H9 (cell line): ENCODE measurements around the gene SH3GL3. TPM values are rescaled to one million over a fixed set of nuclear protein-coding genes. Genes with fewer than 3 reads are reported as not detected.

ENCODE experiments used
- DNase-seq: peaks from one replicate; pipeline ENCODE4 v3.0.0-alpha.2; 2017
- H2AFZ ChIP-seq: one replicate; pipeline ENCODE4 v1.6.1; 2013; ENCODE audit warnings: mild to moderate bottlenecking, low read length, control low read depth, moderate library complexity
- H2AK5ac ChIP-seq: 2 replicates; pipeline ENCODE4 v1.6.1; 2013; ENCODE audit warnings: low read length, control low read depth, mixed read lengths; ENCODE audit not compliant: insufficient read length
- H2BK120ac ChIP-seq: one replicate; pipeline ENCODE4 v1.6.1; 2013; ENCODE audit warnings: low read depth, mild to moderate bottlenecking, low read length, control low read depth, inconsistent platforms; ENCODE audit not compliant: poor library complexity, severe bottlenecking
- H2BK12ac ChIP-seq: 2 replicates; pipeline ENCODE4 v1.6.1; 2013; ENCODE audit warnings: low read length, control low read depth, mixed read lengths, low read depth; ENCODE audit not compliant: insufficient read length
- H2BK15ac ChIP-seq: 2 replicates; pipeline ENCODE4 v1.6.1; 2013; ENCODE audit warnings: low read depth, low read length, control low read depth
- H2BK20ac ChIP-seq: one replicate; pipeline ENCODE4 v1.6.1; 2013; ENCODE audit warnings: low read depth, mild to moderate bottlenecking, low read length, control low read depth, inconsistent platforms; ENCODE audit not compliant: poor library complexity, severe bottlenecking
- H2BK5ac ChIP-seq: 2 replicates; pipeline ENCODE4 v1.6.1; 2013; ENCODE audit warnings: low read length, control low read depth, mixed read lengths; ENCODE audit not compliant: insufficient read length
- H3K14ac ChIP-seq: 2 replicates; pipeline ENCODE4 v1.6.1; 2013; ENCODE audit warnings: low read length, control low read depth; ENCODE audit not compliant: insufficient read depth
- H3K18ac ChIP-seq: 2 replicates; pipeline ENCODE4 v1.6.1; 2013; ENCODE audit warnings: low read depth, mild to moderate bottlenecking, mixed read lengths, low read length, control low read depth; ENCODE audit not compliant: insufficient read length
- H3K23ac ChIP-seq: 2 replicates; pipeline ENCODE4 v1.6.1; 2013; ENCODE audit warnings: low read length, control low read depth, mixed read lengths, low read depth; ENCODE audit not compliant: insufficient read length
- H3K23me2 ChIP-seq: 2 replicates; pipeline ENCODE4 v1.6.1; 2013; ENCODE audit warnings: low read depth, mild to moderate bottlenecking, mixed read lengths, low read length, control low read depth; ENCODE audit not compliant: insufficient read length, poor library complexity, severe bottlenecking
- H3K27ac ChIP-seq: 2 replicates; pipeline ENCODE4 v1.5.1; 2013; ENCODE audit warnings: low read length, control low read depth, mixed read lengths, low read depth; ENCODE audit not compliant: insufficient read length
- H3K27me3 ChIP-seq: 2 replicates; pipeline ENCODE4 v1.6.1; 2013; ENCODE audit warnings: low read length, control low read depth, inconsistent platforms; ENCODE audit not compliant: insufficient read depth
- H3K4ac ChIP-seq: 2 replicates; pipeline ENCODE4 v1.6.1; 2013; ENCODE audit warnings: low read depth, mild to moderate bottlenecking, control low read depth, inconsistent platforms, low read length, moderate library complexity
- H3K4me1 ChIP-seq: 2 replicates; pipeline ENCODE4 v1.6.1; 2013; ENCODE audit warnings: low read length, control low read depth, inconsistent platforms; ENCODE audit not compliant: insufficient read depth
- H3K4me2 ChIP-seq: 2 replicates; pipeline ENCODE4 v1.6.1; 2013; ENCODE audit warnings: low read length, control low read depth, mixed read lengths; ENCODE audit not compliant: insufficient read length, insufficient read depth
- H3K56ac ChIP-seq: 2 replicates; pipeline ENCODE4 v1.6.1; 2013; ENCODE audit warnings: low read depth, mild to moderate bottlenecking, mixed read lengths, low read length, control low read depth; ENCODE audit not compliant: insufficient read length
- H3K79me1 ChIP-seq: 2 replicates; pipeline ENCODE4 v1.6.1; 2013; ENCODE audit warnings: low read depth, mild to moderate bottlenecking, moderate library complexity, low read length, control low read depth, inconsistent platforms; ENCODE audit not compliant: insufficient read depth, poor library complexity, severe bottlenecking
- H3K79me2 ChIP-seq: 2 replicates; pipeline ENCODE4 v1.6.1; 2013; ENCODE audit warnings: low read length, control low read depth, inconsistent platforms; ENCODE audit not compliant: insufficient read depth
- H3K9ac ChIP-seq: 2 replicates; pipeline ENCODE4 v1.6.1; 2013; ENCODE audit warnings: low read length, control low read depth, mixed read lengths; ENCODE audit not compliant: insufficient read length; ENCODE audit errors: extremely low read depth
- H3K9me3 ChIP-seq: one replicate; pipeline ENCODE4 v1.6.1; 2013; ENCODE audit warnings: low read depth, low read length, inconsistent platforms; ENCODE audit not compliant: control insufficient read depth
- H3T11ph ChIP-seq: one replicate; pipeline ENCODE4 v1.6.1; 2013; ENCODE audit warnings: mild to moderate bottlenecking, low read length, control low read depth, inconsistent platforms
- H4K20me1 ChIP-seq: one replicate; pipeline ENCODE4 v1.6.1; 2013; ENCODE audit not compliant: control insufficient read depth, insufficient read length, insufficient read depth
- H4K5ac ChIP-seq: 2 replicates; pipeline ENCODE4 v1.6.1; 2013; ENCODE audit warnings: low read depth, mild to moderate bottlenecking, mixed read lengths, low read length, control low read depth; ENCODE audit not compliant: insufficient read length
- H4K8ac ChIP-seq: replicated peaks from 2 replicates; pipeline ENCODE4 v1.6.1; 2013; ENCODE audit warnings: low read length, control low read depth, mixed read lengths, low read depth; ENCODE audit not compliant: insufficient read length
- H4K91ac ChIP-seq: 2 replicates; pipeline ENCODE4 v1.6.1; 2013; ENCODE audit warnings: low read depth, mild to moderate bottlenecking, moderate library complexity, mixed read lengths, low read length, control low read depth; ENCODE audit not compliant: insufficient read length
- H3K27ac Mint-ChIP-seq, 3 experiments: 2 replicates in 2 of 3; 3 replicates in 1 of 3; pipeline ENCODE4 v1.8.0; 2020 to 2021; ENCODE audit warnings: mixed read lengths in 3 of 3, mild to moderate bottlenecking in 1 of 3, moderate library complexity in 1 of 3
- H3K27me3 Mint-ChIP-seq: 2 replicates; pipeline ENCODE4 v1.8.0; 2021; ENCODE audit warnings: low read depth, mild to moderate bottlenecking, moderate library complexity, mixed read lengths
- H3K36me3 Mint-ChIP-seq, 3 experiments: 2 replicates in 2 of 3; 3 replicates in 1 of 3; pipeline ENCODE4 v1.8.0; 2020 to 2021; ENCODE audit warnings: low read depth in 3 of 3, mixed read lengths in 3 of 3; ENCODE audit not compliant: insufficient read depth in 1 of 3
- H3K4me1 Mint-ChIP-seq, 2 experiments: 2 replicates each; pipeline ENCODE4 v1.8.0; 2020; ENCODE audit warnings: mixed read lengths in 2 of 2
- H3K4me3 Mint-ChIP-seq, 2 experiments: 2 replicates in 1 of 2; 3 replicates in 1 of 2; pipeline ENCODE4 v1.8.0; 2020 to 2021; ENCODE audit warnings: mild to moderate bottlenecking in 2 of 2, mixed read lengths in 2 of 2, moderate library complexity in 1 of 2
- H3K9me3 Mint-ChIP-seq, 2 experiments: 2 replicates in 1 of 2; 3 replicates in 1 of 2; pipeline ENCODE4 v1.8.0; 2020; ENCODE audit warnings: mild to moderate bottlenecking in 2 of 2, mixed read lengths in 2 of 2, moderate library complexity in 1 of 2
- WGBS: extraction: QIAGEN DNeasy Blood & Tissue Kit; methylation state at CpG from one replicate; pipeline ENCODE4 v1.1.7; 2013; ENCODE audit warnings: missing lambda C conversion rate, low lambda C conversion rate, mixed read lengths; ENCODE audit not compliant: insufficient read length; ENCODE audit errors: extremely low coverage; 5-methylcytosine and 5-hydroxymethylcytosine counted together
- total RNA-seq: library from RNA; stranded (reverse); gene quantifications from 2 replicates; pipeline ENCODE4 v1.2.1, GENCODE V29; 2021
- TF ChIP-seq, protein P1 (sequence below): fragments of 200-600 bp; sonication (generic); conservative IDR thresholded peaks from 3 replicates; pipeline ENCODE4 v1.8.0; 2021; ENCODE audit warnings: antibody characterized with exemption, mild to moderate bottlenecking

SH3GL3 gene
- total RNA-seq, 1 experiment from 2014 or later = 11.2 TPM

DNA sequence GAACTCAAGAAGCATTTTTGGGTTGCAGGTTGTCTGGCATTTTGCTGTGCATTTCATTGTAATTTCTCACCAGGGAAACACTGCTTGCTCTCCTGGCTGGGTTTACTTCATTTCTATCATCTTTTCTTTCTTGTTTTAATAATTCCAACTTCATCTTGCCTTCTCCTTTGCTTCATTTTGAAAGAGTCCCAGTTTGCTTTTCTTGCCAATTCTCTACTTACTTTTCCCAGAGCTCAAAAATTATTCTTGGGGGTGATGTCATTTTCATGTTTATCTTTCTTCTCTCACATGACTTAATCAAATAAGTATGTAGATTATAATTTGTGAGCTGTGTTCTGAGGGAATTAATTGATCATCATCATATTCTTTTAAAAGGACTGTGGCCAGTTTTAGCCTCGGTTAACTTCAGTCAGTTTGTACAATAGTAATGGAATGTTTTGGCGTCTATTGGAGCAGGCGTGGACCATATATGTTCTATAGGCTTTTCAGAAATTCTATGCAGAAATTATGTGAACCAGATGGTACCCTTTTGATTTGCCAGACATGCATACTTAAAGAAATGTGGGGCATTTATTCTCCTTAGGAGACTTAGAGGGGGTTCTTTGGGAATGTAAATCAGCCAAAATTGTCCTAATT, 30.1 kb downstream of the SH3GL3 start:
- Mint-ChIP-seq H3K27me3 (no peaks in the 10 kb centered on the region), H3K27ac (no peak overlapping the region), H3K36me3 (peaks cover 0 to 5% (median 0%) of the 10 kb centered on the region in 3 experiments; a peak in 1 of 7 replicates), H3K4me1 (peaks cover 25 to 33% of the 10 kb centered on the region in 2 experiments), H3K4me3 (no peak overlapping the region), H3K9me3 (no peaks in the 10 kb centered on the region)
- H3K23ac ChIP-seq = no peak overlapping the region
- no peaks in the 10 kb centered on the region for H3K79me2 ChIP-seq
- no CpG with 5 or more reads among the region's 3 CpGs for WGBS
- H3K4me2 ChIP-seq = no peak overlapping the region
- H2BK5ac ChIP-seq = no peak overlapping the region
- no peak overlapping the region for H2AK5ac ChIP-seq
- H3K14ac ChIP-seq = no peak overlapping the region
- no peak overlapping the region for H3K27ac ChIP-seq
- H2BK120ac ChIP-seq = no peak overlapping the region
- H3K27me3 ChIP-seq = no peaks in the 10 kb centered on the region
- H3K56ac ChIP-seq = no peak overlapping the region
- no peak overlapping the region for H4K91ac ChIP-seq
- no peak for DNase-seq
- no peak overlapping the region for H3K9ac ChIP-seq
- peaks cover 13% of the 10 kb centered on the region for H3K4me1 ChIP-seq
- no peak overlapping the region for H2BK12ac ChIP-seq
- H3K4ac ChIP-seq = no peak overlapping the region
- no peaks in the 10 kb centered on the region for H3K23me2 ChIP-seq
- H2BK15ac ChIP-seq = no peak overlapping the region
- H3K79me1 ChIP-seq = no peaks in the 10 kb centered on the region
- H2BK20ac ChIP-seq = no peak overlapping the region
- H3K9me3 ChIP-seq = no peaks in the 10 kb centered on the region
- H3K18ac ChIP-seq = no peak overlapping the region
- no peak overlapping the region for H3T11ph ChIP-seq
- TF ChIP-seq, protein P1, sequence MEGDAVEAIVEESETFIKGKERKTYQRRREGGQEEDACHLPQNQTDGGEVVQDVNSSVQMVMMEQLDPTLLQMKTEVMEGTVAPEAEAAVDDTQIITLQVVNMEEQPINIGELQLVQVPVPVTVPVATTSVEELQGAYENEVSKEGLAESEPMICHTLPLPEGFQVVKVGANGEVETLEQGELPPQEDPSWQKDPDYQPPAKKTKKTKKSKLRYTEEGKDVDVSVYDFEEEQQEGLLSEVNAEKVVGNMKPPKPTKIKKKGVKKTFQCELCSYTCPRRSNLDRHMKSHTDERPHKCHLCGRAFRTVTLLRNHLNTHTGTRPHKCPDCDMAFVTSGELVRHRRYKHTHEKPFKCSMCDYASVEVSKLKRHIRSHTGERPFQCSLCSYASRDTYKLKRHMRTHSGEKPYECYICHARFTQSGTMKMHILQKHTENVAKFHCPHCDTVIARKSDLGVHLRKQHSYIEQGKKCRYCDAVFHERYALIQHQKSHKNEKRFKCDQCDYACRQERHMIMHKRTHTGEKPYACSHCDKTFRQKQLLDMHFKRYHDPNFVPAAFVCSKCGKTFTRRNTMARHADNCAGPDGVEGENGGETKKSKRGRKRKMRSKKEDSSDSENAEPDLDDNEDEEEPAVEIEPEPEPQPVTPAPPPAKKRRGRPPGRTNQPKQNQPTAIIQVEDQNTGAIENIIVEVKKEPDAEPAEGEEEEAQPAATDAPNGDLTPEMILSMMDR = no peak
- no peak overlapping the region for H4K8ac ChIP-seq
- H4K20me1 ChIP-seq = no peaks in the 10 kb centered on the region
- H2AFZ ChIP-seq = no peak overlapping the region
- no peak overlapping the region for H4K5ac ChIP-seq
